Kidney epithelial cell (primary cell): ENCODE results near the gene PEF1. TPM values are rescaled to one million over a fixed set of nuclear protein-coding genes. Genes with fewer than 3 reads are reported as not detected.
A peak's percentile ranks its signal among the peaks of the same experiment; 100 is the strongest.

ENCODE experiments used
- DNase-seq: peaks from one replicate; pipeline ENCODE4 v3.0.0-alpha.2; 2010; ENCODE audit warnings: low read depth
- H3K27me3 ChIP-seq: 2 replicates; pipeline ENCODE4 v1.6.0; 2011; ENCODE audit warnings: low read length; ENCODE audit not compliant: control insufficient read depth, insufficient read depth
- H3K36me3 ChIP-seq: 2 replicates; pipeline ENCODE4 v1.5.1; 2011; ENCODE audit warnings: low read length; ENCODE audit not compliant: control insufficient read depth, insufficient read depth
- H3K4me3 ChIP-seq: 2 replicates; pipeline ENCODE4 v1.5.1; 2011; ENCODE audit warnings: low read depth, mild to moderate bottlenecking, control low read depth, low read length
- total RNA-seq: library from RNA; depleted of rRNA; stranded (reverse); fragments of >200 nt; gene quantifications from 2 replicates; pipeline ENCODE4 v1.2.3, GENCODE V29; 2015
- TF ChIP-seq, protein P1 (sequence below): IDR thresholded peaks from 2 replicates; pipeline ENCODE4 v1.5.1; 2011; ENCODE audit warnings: mild to moderate bottlenecking, moderate library complexity, low read length, control low read depth, inconsistent platforms; ENCODE audit not compliant: insufficient read depth, poor library complexity, severe bottlenecking

Gene PEF1, protein sequence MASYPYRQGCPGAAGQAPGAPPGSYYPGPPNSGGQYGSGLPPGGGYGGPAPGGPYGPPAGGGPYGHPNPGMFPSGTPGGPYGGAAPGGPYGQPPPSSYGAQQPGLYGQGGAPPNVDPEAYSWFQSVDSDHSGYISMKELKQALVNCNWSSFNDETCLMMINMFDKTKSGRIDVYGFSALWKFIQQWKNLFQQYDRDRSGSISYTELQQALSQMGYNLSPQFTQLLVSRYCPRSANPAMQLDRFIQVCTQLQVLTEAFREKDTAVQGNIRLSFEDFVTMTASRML
- 86.8 and 100 TPM in 2 replicates for total RNA-seq

DNA sequence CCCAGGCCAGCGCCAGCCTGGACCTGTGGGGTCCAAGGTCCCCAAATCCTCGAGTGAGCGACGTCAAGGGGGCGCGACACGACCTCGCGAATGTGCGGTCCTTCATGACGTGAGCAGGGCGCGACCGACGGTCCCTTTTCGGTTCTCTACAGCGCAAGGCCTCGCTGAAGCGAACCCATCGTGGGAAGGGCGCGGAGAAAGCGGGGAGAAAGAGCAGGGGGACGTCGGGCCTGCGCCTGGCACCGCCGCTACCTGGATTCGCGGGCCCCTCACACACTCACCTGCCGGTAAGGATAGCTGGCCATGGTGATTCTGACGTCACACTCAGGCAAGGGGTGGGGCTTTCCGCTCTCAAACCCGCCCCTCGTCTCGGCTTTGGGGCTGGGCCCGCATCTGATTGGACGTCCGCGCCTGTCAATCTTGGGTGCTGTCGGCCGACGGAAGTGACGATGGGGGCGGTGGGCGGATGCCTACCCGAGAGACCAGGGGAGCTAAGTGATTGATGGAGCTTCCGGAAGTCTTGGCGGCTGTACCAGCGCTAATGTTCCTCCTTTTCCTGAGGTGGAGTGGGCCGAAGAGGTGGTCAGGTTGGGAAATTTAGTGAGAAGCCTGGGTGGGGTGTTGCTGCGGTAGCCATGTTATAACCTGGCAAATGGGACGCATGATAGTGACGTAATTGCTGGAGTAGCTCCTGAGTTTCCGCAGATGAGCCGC, at the start of gene PEF1:
PEF1 (minus strand) TSS at position 317 of the 714 bp plus-strand sequence; CDS start at position 305, 12 bp downstream.
- H3K4me3 ChIP-seq, result peak within 1 kb of the TSS; percentile 77
- H3K36me3 ChIP-seq, result no peaks in the 10 kb centered on the region
- TF ChIP-seq, protein P1, sequence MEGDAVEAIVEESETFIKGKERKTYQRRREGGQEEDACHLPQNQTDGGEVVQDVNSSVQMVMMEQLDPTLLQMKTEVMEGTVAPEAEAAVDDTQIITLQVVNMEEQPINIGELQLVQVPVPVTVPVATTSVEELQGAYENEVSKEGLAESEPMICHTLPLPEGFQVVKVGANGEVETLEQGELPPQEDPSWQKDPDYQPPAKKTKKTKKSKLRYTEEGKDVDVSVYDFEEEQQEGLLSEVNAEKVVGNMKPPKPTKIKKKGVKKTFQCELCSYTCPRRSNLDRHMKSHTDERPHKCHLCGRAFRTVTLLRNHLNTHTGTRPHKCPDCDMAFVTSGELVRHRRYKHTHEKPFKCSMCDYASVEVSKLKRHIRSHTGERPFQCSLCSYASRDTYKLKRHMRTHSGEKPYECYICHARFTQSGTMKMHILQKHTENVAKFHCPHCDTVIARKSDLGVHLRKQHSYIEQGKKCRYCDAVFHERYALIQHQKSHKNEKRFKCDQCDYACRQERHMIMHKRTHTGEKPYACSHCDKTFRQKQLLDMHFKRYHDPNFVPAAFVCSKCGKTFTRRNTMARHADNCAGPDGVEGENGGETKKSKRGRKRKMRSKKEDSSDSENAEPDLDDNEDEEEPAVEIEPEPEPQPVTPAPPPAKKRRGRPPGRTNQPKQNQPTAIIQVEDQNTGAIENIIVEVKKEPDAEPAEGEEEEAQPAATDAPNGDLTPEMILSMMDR, result no peak
- H3K27me3 ChIP-seq, result no peaks in the 10 kb centered on the region
- peak; percentile 84 for DNase-seq

DNA sequence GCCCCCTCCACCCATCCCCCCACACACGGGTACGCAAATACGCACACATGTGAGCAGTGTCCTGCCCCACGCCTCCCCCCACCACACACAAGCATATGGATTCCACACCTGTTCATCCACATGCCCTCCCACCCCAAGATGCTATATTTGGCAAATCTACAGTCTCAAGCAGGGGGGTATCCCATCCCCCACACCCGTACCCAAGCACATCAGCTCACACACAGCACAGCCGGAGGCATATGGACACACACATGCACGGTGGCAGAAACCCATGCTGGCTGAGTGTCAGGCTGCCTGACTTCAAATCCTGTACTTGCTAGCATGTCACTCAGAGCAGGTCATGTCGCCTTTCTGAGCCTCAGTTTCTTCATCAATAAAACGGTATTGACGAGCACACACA, 48.6 kb upstream of the PEF1 start:
- Histone ChIP-seq H3K36me3 (no peaks in the 10 kb centered on the region), H3K4me3 (no peak overlapping the region), H3K27me3 (no peaks in the 10 kb centered on the region)
- no peak for DNase-seq
- TF ChIP-seq, protein P1, result no peak

DNA sequence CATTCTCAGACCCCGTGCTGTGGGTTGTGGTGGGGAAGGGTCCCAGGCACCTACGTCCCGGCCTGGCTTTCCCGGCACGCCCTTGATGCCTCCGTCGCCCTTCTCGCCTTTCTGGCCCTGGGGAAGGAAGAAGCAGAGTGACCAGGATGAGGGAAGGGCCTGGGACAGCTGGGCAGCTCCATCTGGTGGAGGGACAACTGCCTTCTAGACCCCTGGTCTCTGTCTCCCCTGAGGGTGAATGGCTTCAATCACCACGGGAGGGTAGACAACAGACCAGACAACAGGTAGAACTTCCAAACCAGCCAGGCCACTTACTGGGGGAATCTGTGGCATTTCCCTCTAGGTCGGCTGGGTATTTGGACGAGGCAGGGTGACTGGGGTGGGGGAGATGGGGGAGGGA, 47.3 kb upstream of the PEF1 start:
- Histone ChIP-seq H3K36me3 (no peaks in the 10 kb centered on the region), H3K27me3 (no peaks in the 10 kb centered on the region), H3K4me3 (no peak overlapping the region)
- no peak for DNase-seq
- TF ChIP-seq, protein P1, result no peak

DNA sequence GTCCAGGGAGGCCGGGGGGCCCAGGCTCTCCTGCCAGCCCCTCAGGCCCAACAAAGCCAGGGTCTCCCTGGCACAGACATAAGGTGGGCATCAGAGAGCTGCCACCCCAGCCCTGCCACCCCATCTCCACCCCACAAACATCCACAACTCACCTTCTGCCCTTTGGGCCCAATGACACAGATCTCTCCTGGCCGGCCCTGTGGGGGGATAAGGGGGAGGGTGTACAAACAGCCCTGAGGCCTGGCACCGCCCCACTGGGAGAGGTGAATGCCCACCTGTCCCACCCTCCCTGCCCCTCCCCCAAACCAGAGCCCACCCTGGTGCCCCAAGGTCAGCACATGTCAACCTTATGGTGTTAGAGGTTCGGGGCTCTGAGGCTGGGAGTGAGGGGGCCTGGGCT, 46.8 kb upstream of the PEF1 start:
- Histone ChIP-seq H3K36me3 (no peaks in the 10 kb centered on the region), H3K4me3 (no peak overlapping the region), H3K27me3 (no peaks in the 10 kb centered on the region)
- no peak for DNase-seq
- TF ChIP-seq, protein P1, result no peak

DNA sequence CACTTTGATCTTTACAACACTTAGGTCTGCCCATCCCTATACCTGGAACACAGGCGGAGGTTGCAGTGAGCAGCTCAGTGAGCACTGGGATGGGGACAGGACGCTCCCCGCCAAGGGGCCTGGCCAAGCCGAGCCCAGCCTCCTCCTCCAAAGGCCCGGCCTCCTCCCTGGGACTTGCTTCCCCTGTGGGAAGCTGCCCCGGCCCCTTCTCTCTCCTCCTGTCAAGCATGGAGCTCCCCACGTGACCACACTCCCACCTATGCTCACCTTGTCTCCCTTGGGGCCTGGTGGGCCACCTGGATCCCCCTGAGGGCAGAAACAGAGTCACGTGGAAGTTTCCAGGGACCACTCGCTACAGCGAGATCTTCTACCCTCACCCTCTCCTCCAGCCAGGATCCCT, 46.2 kb upstream of the PEF1 start:
- H3K36me3 ChIP-seq, result no peaks in the 10 kb centered on the region
- TF ChIP-seq, protein P1, result no peak
- no peaks in the 10 kb centered on the region for H3K27me3 ChIP-seq
- H3K4me3 ChIP-seq, result no peak overlapping the region
- DNase-seq, result no peak
